Osteoblast (primary cell): ENCODE data around the gene CACHD1. TPM values are rescaled to one million over a fixed set of nuclear protein-coding genes. Genes with fewer than 3 reads are reported as not detected.

Experiments used
- DNase-seq: peaks from one replicate; pipeline ENCODE4 v3.0.0; 2011; ENCODE audit warnings: low spot score, mixed read lengths; ENCODE audit not compliant: insufficient read length; ENCODE audit errors: missing footprints
- H2AFZ ChIP-seq: 2 replicates; pipeline ENCODE4 v1.6.0; 2011; ENCODE audit warnings: mild to moderate bottlenecking, low read length
- H3K27ac ChIP-seq: 2 replicates; pipeline ENCODE4 v1.5.1; 2011; ENCODE audit warnings: mild to moderate bottlenecking, low read depth, low read length, moderate library complexity
- H3K27me3 ChIP-seq: 2 replicates; pipeline ENCODE4 v1.6.0; 2012; ENCODE audit warnings: mild to moderate bottlenecking, control low read depth, inconsistent platforms, low read length, moderate library complexity; ENCODE audit not compliant: insufficient read depth
- H3K36me3 ChIP-seq: 2 replicates; pipeline ENCODE4 v1.5.1; 2011; ENCODE audit warnings: mild to moderate bottlenecking, low read length, control low read depth, moderate library complexity; ENCODE audit not compliant: insufficient read depth
- H3K4me1 ChIP-seq: 2 replicates; pipeline ENCODE4 v1.5.1; 2011; ENCODE audit warnings: mild to moderate bottlenecking, low read length, control low read depth, moderate library complexity; ENCODE audit not compliant: insufficient read depth
- H3K4me2 ChIP-seq: 2 replicates; pipeline ENCODE4 v1.6.0; 2011; ENCODE audit warnings: mild to moderate bottlenecking, low read length; ENCODE audit not compliant: insufficient read depth
- H3K4me3 ChIP-seq: fragments of 200-600 bp; sonication (generic); 3 replicates; pipeline ENCODE4 v1.5.1; 2012; ENCODE audit warnings: mild to moderate bottlenecking, low read length, inconsistent platforms; ENCODE audit not compliant: insufficient read depth
- H3K79me2 ChIP-seq: 2 replicates; pipeline ENCODE4 v1.6.0; 2012; ENCODE audit warnings: mild to moderate bottlenecking, low read length, control low read depth, inconsistent platforms; ENCODE audit not compliant: insufficient read depth
- H3K9me3 ChIP-seq: 2 replicates; pipeline ENCODE4 v1.5.1; 2011; ENCODE audit warnings: low read depth, low read length, control low read depth
- H4K20me1 ChIP-seq: 2 replicates; pipeline ENCODE4 v1.6.0; 2012; ENCODE audit warnings: mild to moderate bottlenecking, low read length, control low read depth; ENCODE audit not compliant: insufficient read depth
- total RNA-seq: library from RNA; depleted of rRNA; stranded (reverse); fragments of >200 nt; gene quantifications from 2 replicates; pipeline ENCODE4 v1.2.3, GENCODE V29; 2012
- TF ChIP-seq, protein P1 (sequence below): IDR thresholded peaks from 2 replicates; pipeline ENCODE4 v1.5.1; 2011; ENCODE audit warnings: mild to moderate bottlenecking, low read depth, low read length, moderate library complexity; ENCODE audit errors: extremely low read depth

CACHD1 gene
- total RNA-seq, 1 donor: 5.1 TPM

- Histone ChIP-seq H3K36me3 (no peaks in the 10 kb centered on the region), H3K4me2 (no peak overlapping the region), H3K4me1 (no peaks in the 10 kb centered on the region), H3K27me3 (peaks cover 4% of the 10 kb centered on the region), H3K4me3 (no peak overlapping the region), H2AFZ (no peak overlapping the region), H3K79me2 (no peaks in the 10 kb centered on the region), H3K9me3 (no peaks in the 10 kb centered on the region), H4K20me1 (no peaks in the 10 kb centered on the region), H3K27ac (no peak overlapping the region)
- no peak for DNase-seq
- TF ChIP-seq, protein P1, sequence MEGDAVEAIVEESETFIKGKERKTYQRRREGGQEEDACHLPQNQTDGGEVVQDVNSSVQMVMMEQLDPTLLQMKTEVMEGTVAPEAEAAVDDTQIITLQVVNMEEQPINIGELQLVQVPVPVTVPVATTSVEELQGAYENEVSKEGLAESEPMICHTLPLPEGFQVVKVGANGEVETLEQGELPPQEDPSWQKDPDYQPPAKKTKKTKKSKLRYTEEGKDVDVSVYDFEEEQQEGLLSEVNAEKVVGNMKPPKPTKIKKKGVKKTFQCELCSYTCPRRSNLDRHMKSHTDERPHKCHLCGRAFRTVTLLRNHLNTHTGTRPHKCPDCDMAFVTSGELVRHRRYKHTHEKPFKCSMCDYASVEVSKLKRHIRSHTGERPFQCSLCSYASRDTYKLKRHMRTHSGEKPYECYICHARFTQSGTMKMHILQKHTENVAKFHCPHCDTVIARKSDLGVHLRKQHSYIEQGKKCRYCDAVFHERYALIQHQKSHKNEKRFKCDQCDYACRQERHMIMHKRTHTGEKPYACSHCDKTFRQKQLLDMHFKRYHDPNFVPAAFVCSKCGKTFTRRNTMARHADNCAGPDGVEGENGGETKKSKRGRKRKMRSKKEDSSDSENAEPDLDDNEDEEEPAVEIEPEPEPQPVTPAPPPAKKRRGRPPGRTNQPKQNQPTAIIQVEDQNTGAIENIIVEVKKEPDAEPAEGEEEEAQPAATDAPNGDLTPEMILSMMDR: no peak
Measured at GRCh38 chr1:64721135-64721534, 251.2 kb downstream of the CACHD1 start.

DNA sequence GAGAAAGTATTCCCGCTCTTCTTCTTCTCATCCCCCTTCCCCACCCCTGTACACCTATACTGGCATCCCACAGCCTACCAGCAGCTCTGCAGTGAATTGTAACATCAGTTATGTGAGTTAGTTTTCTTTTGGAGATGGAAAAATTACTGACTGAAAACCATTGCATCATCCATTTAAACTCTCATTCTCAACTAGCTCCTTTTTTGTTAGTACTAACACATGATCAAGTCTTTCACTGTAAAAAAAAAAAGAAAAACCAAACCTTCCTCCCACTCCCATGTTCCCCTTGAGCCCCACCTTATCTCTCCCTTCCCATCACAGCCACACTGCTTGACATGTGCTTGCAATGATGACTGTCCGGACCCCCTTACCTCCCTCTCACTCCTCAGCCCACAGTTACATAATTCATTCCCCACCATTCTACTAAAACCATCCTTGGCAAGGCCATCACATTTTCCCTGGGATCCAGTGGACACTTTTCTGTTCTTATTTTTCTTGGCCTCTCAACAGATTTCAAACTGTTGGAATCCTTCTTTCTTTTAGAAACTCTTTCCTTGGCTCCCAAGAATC lies 251.7 kb downstream of the CACHD1 start:
- Histone ChIP-seq H3K4me1 (no peaks in the 10 kb centered on the region), H3K27me3 (peaks cover 4% of the 10 kb centered on the region), H3K9me3 (no peaks in the 10 kb centered on the region), H3K36me3 (no peaks in the 10 kb centered on the region), H3K27ac (no peak overlapping the region), H3K4me2 (no peak overlapping the region), H3K4me3 (no peak overlapping the region), H4K20me1 (no peaks in the 10 kb centered on the region), H3K79me2 (no peaks in the 10 kb centered on the region), H2AFZ (no peak overlapping the region)
- DNase-seq: no peak
- TF ChIP-seq, protein P1: no peak

- DNase-seq: no peak
- Histone ChIP-seq H3K4me3 (no peak overlapping the region), H3K27me3 (peaks cover 3% of the 10 kb centered on the region), H2AFZ (no peak overlapping the region), H3K9me3 (no peaks in the 10 kb centered on the region), H3K4me2 (no peak overlapping the region), H4K20me1 (no peaks in the 10 kb centered on the region), H3K27ac (no peak overlapping the region), H3K36me3 (no peaks in the 10 kb centered on the region), H3K4me1 (no peaks in the 10 kb centered on the region), H3K79me2 (no peaks in the 10 kb centered on the region)
- TF ChIP-seq, protein P1: no peak
Measured at GRCh38 chr1:64727861-64728260, 257.9 kb downstream of the CACHD1 start.

GRCh38 chr1:64733581-64734286 lies 263.8 kb downstream of the CACHD1 start:
- no peak for DNase-seq
- H3K4me1 ChIP-seq: peaks cover 14% of the 10 kb centered on the region
- H3K4me3 ChIP-seq: no peak overlapping the region
- no peaks in the 10 kb centered on the region for H3K27me3 ChIP-seq
- no peaks in the 10 kb centered on the region for H3K79me2 ChIP-seq
- peak overlapping the region; percentile 59 for H3K4me2 ChIP-seq
- peak overlapping the region; percentile 2 for H3K27ac ChIP-seq
- H3K36me3 ChIP-seq: no peaks in the 10 kb centered on the region
- H4K20me1 ChIP-seq: no peaks in the 10 kb centered on the region
- TF ChIP-seq, protein P1: no peak
- H2AFZ ChIP-seq: no peak overlapping the region
- no peaks in the 10 kb centered on the region for H3K9me3 ChIP-seq
